Liver (tissue), 9 donors: Measurements from ENCODE around the gene PTPRN2. TPM values are rescaled to one million over a fixed set of nuclear protein-coding genes. Genes with fewer than 3 reads are reported as not detected.
"Not testable (repeated sequence)": the region's sequence is repeated elsewhere in the genome, so short reads cannot be mapped to it uniquely, and the experiment has no call there.

ENCODE experiments used
- DNase-seq: peaks from one replicate; pipeline ENCODE4 v3.0.0-alpha.2; 2017; ENCODE audit warnings: low spot score
- H3K27ac ChIP-seq, 2 donors: one replicate each; pipeline ENCODE4 v1.7.0; 2013; ENCODE audit warnings: inconsistent platforms in 2 of 2, low read length in 2 of 2, control low read depth in 1 of 2, low read depth in 1 of 2, mild to moderate bottlenecking in 1 of 2
- H3K27me3 ChIP-seq, 4 donors: one replicate each; pipeline versions ENCODE4 v1.6.1 to v1.7.0; 2013; ENCODE audit warnings: low read length in 3 of 4, inconsistent platforms in 1 of 4, mild to moderate bottlenecking in 1 of 4, moderate library complexity in 1 of 4; ENCODE audit not compliant: control insufficient read depth in 4 of 4, insufficient read depth in 4 of 4
- H3K36me3 ChIP-seq, 4 donors: one replicate each; pipeline versions ENCODE4 v1.6.1 to v1.7.0; 2013; ENCODE audit warnings: low read length in 3 of 4, mild to moderate bottlenecking in 3 of 4, low read depth in 1 of 4, moderate library complexity in 1 of 4; ENCODE audit not compliant: control insufficient read depth in 4 of 4, insufficient read depth in 3 of 4
- H3K4me1 ChIP-seq, 4 donors: one replicate each; pipeline versions ENCODE4 v1.6.1 to v1.7.0; 2013; ENCODE audit warnings: low read length in 3 of 4, mild to moderate bottlenecking in 3 of 4, moderate library complexity in 1 of 4; ENCODE audit not compliant: control insufficient read depth in 4 of 4, insufficient read depth in 4 of 4
- H3K4me3 ChIP-seq, 3 donors: one replicate each; pipeline versions ENCODE4 v1.6.1 to v1.7.0; 2013; ENCODE audit warnings: low read length in 3 of 3, control low read depth in 1 of 3, low read depth in 1 of 3, mild to moderate bottlenecking in 1 of 3
- H3K9ac ChIP-seq, 2 donors: one replicate each; pipeline ENCODE4 v1.7.0; 2013; ENCODE audit warnings: low read length in 2 of 2, mild to moderate bottlenecking in 2 of 2, moderate library complexity in 2 of 2, control low read depth in 1 of 2, low read depth in 1 of 2
- H3K9me3 ChIP-seq, 4 donors: one replicate each; pipeline versions ENCODE4 v1.6.1 to v1.7.0; 2013; ENCODE audit warnings: low read length in 3 of 4; ENCODE audit not compliant: control insufficient read depth in 4 of 4
- ATF3 ChIP-seq: IDR thresholded peaks from 2 replicates; pipeline ENCODE4 v1.6.1; 2016; ENCODE audit warnings: antibody characterized with exemption
- CTCF ChIP-seq: fragments of 150-350 bp; IDR thresholded peaks from 2 replicates; pipeline ENCODE4 v1.5.1; 2017; ENCODE audit warnings: improper control_type of control experiment, low read depth, low read length; ENCODE audit not compliant: missing input control
- FOXA1 ChIP-seq: IDR thresholded peaks from 2 replicates; pipeline ENCODE4 v1.6.1; 2016; ENCODE audit warnings: antibody characterized with exemption
- FOXA2 ChIP-seq: IDR thresholded peaks from 2 replicates; pipeline ENCODE4 v1.6.1; 2016; ENCODE audit warnings: antibody characterized with exemption
- HNF4A ChIP-seq, 2 donors: conservative IDR thresholded peaks; 2 replicates each; pipeline ENCODE4 v1.6.1; 2016; ENCODE audit warnings: antibody characterized with exemption in 2 of 2, mild to moderate bottlenecking in 2 of 2
- HNF4G ChIP-seq: IDR thresholded peaks from 2 replicates; pipeline ENCODE4 v1.6.1; 2016; ENCODE audit warnings: antibody characterized with exemption
- JUND ChIP-seq, 2 donors: IDR thresholded peaks; 2 replicates each; pipeline ENCODE4 v1.6.1; 2016; ENCODE audit warnings: antibody characterized with exemption in 2 of 2
- REST ChIP-seq: IDR thresholded peaks from 2 replicates; pipeline ENCODE4 v1.6.1; 2016; ENCODE audit warnings: antibody characterized with exemption, mild to moderate bottlenecking
- RXRA ChIP-seq, 2 donors: IDR thresholded peaks; 2 replicates each; pipeline ENCODE4 v1.6.1; 2017 to 2018; ENCODE audit warnings: antibody characterized with exemption in 2 of 2, mild to moderate bottlenecking in 1 of 2
- SP1 ChIP-seq: IDR thresholded peaks from 2 replicates; pipeline ENCODE4 v1.6.1; 2018; ENCODE audit warnings: antibody characterized with exemption, mild to moderate bottlenecking
- TAF1 ChIP-seq: conservative IDR thresholded peaks from 2 replicates; pipeline ENCODE4 v1.6.1; 2016; ENCODE audit warnings: antibody characterized with exemption, mild to moderate bottlenecking
- YY1 ChIP-seq: IDR thresholded peaks from 2 replicates; pipeline ENCODE4 v1.6.1; 2016; ENCODE audit warnings: antibody characterized with exemption, mild to moderate bottlenecking
- WGBS: extraction: QIAGEN DNeasy Blood & Tissue Kit; methylation state at CpG from one replicate; pipeline ENCODE4 v1.1.7; 2013; 5-methylcytosine and 5-hydroxymethylcytosine counted together
- polyA plus RNA-seq, 2 donors: library from polyadenylated mRNA; stranded (reverse) in 1 of 2; unstranded in 1 of 2; fragments of 200-250 nt in 1 of 2; fragments of >200 nt in 1 of 2; fragmentation: Nextera tagmentation in 1 of 2; extraction: Ambion mirVana in 1 of 2; gene quantifications; one replicate each; pipeline versions ENCODE4 v1.2.1 to v1.2.3, GENCODE V29; 2013 to 2015
- total RNA-seq, 2 donors: library from RNA; depleted of rRNA; stranded (reverse); fragments of >200 nt; gene quantifications; one replicate each; pipeline ENCODE4 v1.2.3, GENCODE V29; 2014
- donor health status: healthy.
- donor health status: healthy.
- donor health status: healthy.
- donor health status: healthy.
- donor health status: healthy.

Gene PTPRN2
- total and polyA plus RNA-seq, 4 donors = 0.75 to 1.9 (median 1.1) TPM

GRCh38 chr7:158377800-158378623 lies 209.6 kb downstream of the PTPRN2 start:
- Histone ChIP-seq H3K4me3 (no peak overlapping the region), H3K9me3 (no peaks in the 10 kb centered on the region), H3K36me3 (no peaks in the 10 kb centered on the region), H3K27ac (no peak overlapping the region), H3K27me3 (no peaks in the 10 kb centered on the region), H3K9ac (no peak overlapping the region), H3K4me1 (peaks cover 0 to 3% (median 0%) of the 10 kb centered on the region in 4 donors)
- TF ChIP-seq SP1 (no peak), HNF4A (conservative IDR thresholded peaks at IDR 0.05) (no peak), CTCF (no peak), RXRA (IDR thresholded peaks at IDR 0.05) (no peak), TAF1 (no peak), FOXA1 (no peak), FOXA2 (no peak)
- no peak for DNase-seq
- WGBS = 65% methylated on average over 14 of the region's 14 CpGs

GRCh38 chr7:158376839-158377186 lies 210.8 kb downstream of the PTPRN2 start:
- not testable (repeated sequence) for H3K36me3 ChIP-seq, H3K9ac ChIP-seq, DNase-seq, H3K9me3 ChIP-seq, H3K4me1 ChIP-seq, H3K4me3 ChIP-seq, H3K27me3 ChIP-seq, H3K27ac ChIP-seq
- 62% methylated on average over 11 of the region's 12 CpGs for WGBS

GRCh38 chr7:158376146-158376838 lies 211.3 kb downstream of the PTPRN2 start:
- not testable (repeated sequence) for H3K4me3 ChIP-seq, H3K36me3 ChIP-seq, H3K4me1 ChIP-seq, H3K9ac ChIP-seq, H3K27me3 ChIP-seq, H3K9me3 ChIP-seq, DNase-seq, H3K27ac ChIP-seq
- WGBS = 66% methylated on average over 23 of the region's 23 CpGs

- Histone ChIP-seq H3K9ac (no peak overlapping the region), H3K4me1 (peaks cover 0 to 3% (median 0%) of the 10 kb centered on the region in 4 donors), H3K36me3 (no peaks in the 10 kb centered on the region), H3K9me3 (no peaks in the 10 kb centered on the region), H3K27me3 (no peaks in the 10 kb centered on the region), H3K27ac (no peak overlapping the region), H3K4me3 (no peak overlapping the region)
- DNase-seq = no peak
- WGBS = 84% methylated on average over 4 of the region's 4 CpGs
- TF ChIP-seq TAF1 (no peak), JUND (IDR thresholded peaks at IDR 0.05) (no peak), HNF4G (no peak), YY1 (no peak), FOXA2 (no peak), ATF3 (no peak), REST (no peak), CTCF (no peak)
Observed at GRCh38 chr7:158375034-158375433, 212.6 kb downstream of the PTPRN2 start.
